Liver (tissue), 3 donors: ENCODE measurements around the gene KRTAP21-1.

ENCODE experiments used
- CTCF ChIP-seq: fragments of 150-350 bp; IDR thresholded peaks from 2 replicates; pipeline ENCODE4 v1.5.1; 2017; ENCODE audit warnings: improper control_type of control experiment, low read depth, low read length; ENCODE audit not compliant: missing input control
- EGR1 ChIP-seq, 2 donors: IDR thresholded peaks; 2 replicates each; pipeline ENCODE4 v1.6.1; 2016 to 2018; ENCODE audit warnings: antibody characterized with exemption in 2 of 2, low read depth in 2 of 2
- FOXA2 ChIP-seq: IDR thresholded peaks from 2 replicates; pipeline ENCODE4 v1.6.1; 2016; ENCODE audit warnings: antibody characterized with exemption
- GABPA ChIP-seq, 2 donors: IDR thresholded peaks in 1 of 2; conservative IDR thresholded peaks in 1 of 2; 2 replicates each; pipeline ENCODE4 v1.6.1; 2016; ENCODE audit warnings: antibody characterized with exemption in 2 of 2, mild to moderate bottlenecking in 1 of 2, moderate library complexity in 1 of 2
- JUND ChIP-seq, 2 donors: IDR thresholded peaks; 2 replicates each; pipeline ENCODE4 v1.6.1; 2016; ENCODE audit warnings: antibody characterized with exemption in 2 of 2
- MAX ChIP-seq: IDR thresholded peaks from 2 replicates; pipeline ENCODE4 v1.6.1; 2016; ENCODE audit warnings: antibody characterized with exemption
- RAD21 ChIP-seq, 2 donors: IDR thresholded peaks; 2 replicates each; pipeline ENCODE4 v1.6.1; 2016; ENCODE audit warnings: antibody characterized with exemption in 2 of 2, mild to moderate bottlenecking in 2 of 2
- REST ChIP-seq: IDR thresholded peaks from 2 replicates; pipeline ENCODE4 v1.6.1; 2016; ENCODE audit warnings: antibody characterized with exemption, mild to moderate bottlenecking
- RXRA ChIP-seq, 2 donors: IDR thresholded peaks; 2 replicates each; pipeline ENCODE4 v1.6.1; 2017 to 2018; ENCODE audit warnings: antibody characterized with exemption in 2 of 2, mild to moderate bottlenecking in 1 of 2
- SP1 ChIP-seq: IDR thresholded peaks from 2 replicates; pipeline ENCODE4 v1.6.1; 2018; ENCODE audit warnings: antibody characterized with exemption, mild to moderate bottlenecking
- TAF1 ChIP-seq: conservative IDR thresholded peaks from 2 replicates; pipeline ENCODE4 v1.6.1; 2016; ENCODE audit warnings: antibody characterized with exemption, mild to moderate bottlenecking
- ZBTB33 ChIP-seq: IDR thresholded peaks from 2 replicates; pipeline ENCODE4 v1.6.1; 2016; ENCODE audit warnings: antibody characterized with exemption
- donor health status: healthy.
- donor health status: healthy.

GRCh38 chr21:30769724-30770431, 14.7 kb upstream of the KRTAP21-1 start:
- TF ChIP-seq CTCF (no peak), GABPA (IDR thresholded peaks at IDR 0.05 in 1 of 2, conservative IDR thresholded peaks at IDR 0.05 in 1 of 2) (no peak), JUND (IDR thresholded peaks at IDR 0.05) (no peak), RAD21 (IDR thresholded peaks at IDR 0.05) (no peak), REST (no peak), ZBTB33 (no peak), EGR1 (IDR thresholded peaks at IDR 0.05; ENCODE audit: low read depth in 2 of 2) (no peak), SP1 (no peak), FOXA2 (no peak), RXRA (IDR thresholded peaks at IDR 0.05) (no peak), TAF1 (no peak), MAX (no peak)
